HepG2 (cell line): ENCODE measurements around the gene TNC. TPM values are rescaled to one million over a fixed set of nuclear protein-coding genes. Genes with fewer than 3 reads are reported as not detected.

ENCODE experiments used
- ATAC-seq: fragments of 200-7000 bp; cut with Tn5 transposase; 3 replicates; pipeline ENCODE4 v1.9.1; 2020; ENCODE audit warnings: mild to moderate bottlenecking, moderate library complexity
- BruUV-seq: library from RNA; stranded (reverse); fragments of 400-500 nt; replicated peaks from 2 replicates; lab custom pipeline; 2021; lab: Mats Ljungman, UMichigan
- CTCF ChIA-PET: fragments of 300-600 bp; formaldehyde crosslinking; extraction: SDS; loops from one replicate; lab custom pipeline; 2021; ENCODE audit warnings: low total read pairs, inconsistent platforms, low intra/inter-chr PET ratio; lab: Yijun Ruan, JAX
- POLR2A ChIA-PET: fragments of 350-600 bp; sonication (Branson Sonifier 250); formaldehyde crosslinking; loops from one replicate; lab custom pipeline; 2020; ENCODE audit warnings: antibody characterized with exemption, inconsistent platforms; lab: Yijun Ruan, JAX
- DNase-seq: peaks from one replicate; pipeline ENCODE4 v3.0.0-alpha.2; 2015; ENCODE audit warnings: low spot score
- FAIRE-seq: peaks from 3 replicates; lab custom pipeline; 2011; peaks lifted over from hg19 to GRCh38; lab: Jason Lieb, UNC
- H2AFZ ChIP-seq: one replicate; pipeline ENCODE4 v1.6.1; 2011; ENCODE audit warnings: low read length, inconsistent platforms
- H3K27ac ChIP-seq: fragments of 300-600 bp; 3 replicates; pipeline ENCODE4 v1.8.0; 2011; ENCODE audit warnings: mixed run types, mild to moderate bottlenecking, mixed read lengths, low read length, inconsistent platforms; ENCODE audit not compliant: insufficient read depth; ENCODE audit errors: extremely low read length
- H3K27me3 ChIP-seq, 2 experiments: fragments of 200-600 bp in 1 of 2; 2 replicates in 1 of 2; 3 replicates in 1 of 2; pipeline versions ENCODE4 v1.6.0 to v1.8.0; 2011; ENCODE audit warnings: low read length in 2 of 2, mild to moderate bottlenecking in 2 of 2, moderate library complexity in 2 of 2, inconsistent platforms in 1 of 2; ENCODE audit not compliant: insufficient read depth in 2 of 2, control insufficient read depth in 1 of 2
- H3K36me3 ChIP-seq, 2 experiments: fragments of 200-600 bp in 1 of 2; replicated peaks in 1 of 2; 2 replicates in 1 of 2; 3 replicates in 1 of 2; pipeline versions ENCODE4 v1.5.1 to v1.8.0; 2011; ENCODE audit warnings: low read length in 2 of 2, inconsistent platforms in 1 of 2; ENCODE audit not compliant: insufficient read depth in 2 of 2, control insufficient read depth in 1 of 2
- H3K4me1 ChIP-seq: 2 replicates; pipeline ENCODE4 v1.5.1; 2012; ENCODE audit warnings: low read length, inconsistent platforms; ENCODE audit not compliant: insufficient read depth
- H3K4me2 ChIP-seq: 2 replicates; pipeline ENCODE4 v1.6.0; 2011; ENCODE audit warnings: low read depth, low read length, inconsistent platforms
- H3K4me3 ChIP-seq, 3 experiments: fragments of 200-600 bp in 1 of 3; sonication (generic), shearing (Covaris generic) in 1 of 3; replicated peaks in 1 of 3; 2 replicates each; pipeline ENCODE4 v1.5.1; 2011 to 2016; ENCODE audit warnings: low read length in 3 of 3, inconsistent platforms in 2 of 3, low read depth in 2 of 3, mild to moderate bottlenecking in 2 of 3, control low read depth in 1 of 3, mixed read lengths in 1 of 3; ENCODE audit not compliant: insufficient read depth in 1 of 3
- H3K79me2 ChIP-seq: one replicate; pipeline ENCODE4 v1.6.1; 2011; ENCODE audit warnings: low read length, inconsistent platforms; ENCODE audit not compliant: insufficient read depth
- H3K9ac ChIP-seq: 2 replicates; pipeline ENCODE4 v1.6.0; 2011; ENCODE audit warnings: mild to moderate bottlenecking, low read depth, low read length, inconsistent platforms; ENCODE audit not compliant: insufficient read depth
- H3K9me3 ChIP-seq: 2 replicates; pipeline ENCODE4 v1.5.1; 2012; ENCODE audit warnings: mild to moderate bottlenecking, low read length
- H4K20me1 ChIP-seq: 2 replicates; pipeline ENCODE4 v1.6.0; 2011; ENCODE audit warnings: inconsistent platforms, mild to moderate bottlenecking, low read length, moderate library complexity; ENCODE audit not compliant: insufficient read depth
- HNRNPLL ChIP-seq: fragments of 200-400 bp; formaldehyde crosslinking; IDR thresholded peaks from 2 replicates; pipeline ENCODE4 v1.6.1; 2017; ENCODE audit warnings: mild to moderate bottlenecking, low read depth, low read length; ENCODE audit not compliant: poor library complexity, severe bottlenecking
- KAT7 ChIP-seq: IDR thresholded peaks from 2 replicates; pipeline ENCODE4 v1.6.1; 2018; ENCODE audit warnings: borderline replicate concordance, missing compliant biosample characterization
- NAIF1 ChIP-seq: sonication (generic); formaldehyde crosslinking; IDR thresholded peaks from 2 replicates; pipeline ENCODE4 v1.5.0; 2020; ENCODE audit warnings: mild to moderate bottlenecking, missing genetic modification reagents, borderline replicate concordance
- SP4 ChIP-seq: sonication (generic); formaldehyde crosslinking; IDR thresholded peaks from 2 replicates; pipeline ENCODE4 v1.8.1; 2023; ENCODE audit warnings: mild to moderate bottlenecking, missing genetic modification reagents
- ZNF17 ChIP-seq: sonication (generic); formaldehyde crosslinking; IDR thresholded peaks from 2 replicates; pipeline ENCODE4 v1.5.0; 2020; ENCODE audit warnings: mild to moderate bottlenecking, missing genetic modification reagents
- WGBS: methylation state at CpG from one replicate; pipeline ENCODE4 v1.1.6; 2017; ENCODE audit warnings: low lambda C conversion rate; 5-methylcytosine and 5-hydroxymethylcytosine counted together
- in situ Hi-C: cut with HindIII; loops from 2 replicates; pipeline ENCODE4 v1.10.0; 2017; ENCODE audit warnings: low pct_unique_long_range_greater_than_20kb; ENCODE audit not compliant: extremely low pct_ligation_motif_present
- intact Hi-C: fragments of 100-400 bp; cut with micrococcal nuclease; formaldehyde crosslinking; loops from one replicate; pipeline ENCODE4 v1.10.0; 2022; ENCODE audit not compliant: unreplicated experiment
- polyA plus RNA-seq, 8 experiments: library from polyadenylated mRNA; depleted of rRNA in 3 of 8; stranded (reverse) in 7 of 8; unstranded in 1 of 8; fragments of >200 nt; fragmentation: Illumina TruSeq in 4 of 8; extraction: Trizol in 4 of 8; gene quantifications; 2 replicates each; pipeline versions ENCODE4 v1.2.1 to v1.2.3, GENCODE V29; 2011 to 2016; ENCODE audit warnings: low read depth in 4 of 8, missing spikeins in 1 of 8, mixed read lengths in 1 of 8; ENCODE audit not compliant: insufficient read depth in 1 of 8
- total RNA-seq, 5 experiments: library from RNA; depleted of rRNA; stranded (reverse); fragments of >200 nt; fragmentation: Illumina TruSeq; extraction: Trizol; gene quantifications; 2 replicates each; pipeline ENCODE4 v1.2.3, GENCODE V29; 2016; ENCODE audit warnings: low read depth in 1 of 5
- TF ChIP-seq, protein P1 (sequence below): sonication (generic); formaldehyde crosslinking; IDR thresholded peaks from 2 replicates; pipeline ENCODE4 v1.4.0; 2020; ENCODE audit warnings: mild to moderate bottlenecking, missing genetic modification reagents
- TF ChIP-seq, protein P2 (sequence below): sonication (generic); formaldehyde crosslinking; IDR thresholded peaks from 2 replicates; pipeline ENCODE4 v1.5.1; 2020; ENCODE audit warnings: missing genetic modification reagents, mild to moderate bottlenecking, borderline replicate concordance

Gene TNC
- total and polyA plus RNA-seq, 2 of the 13 experiments (the other 11 are each of a cell fraction or from before 2014, with no cell fraction given), result not detected

DNA sequence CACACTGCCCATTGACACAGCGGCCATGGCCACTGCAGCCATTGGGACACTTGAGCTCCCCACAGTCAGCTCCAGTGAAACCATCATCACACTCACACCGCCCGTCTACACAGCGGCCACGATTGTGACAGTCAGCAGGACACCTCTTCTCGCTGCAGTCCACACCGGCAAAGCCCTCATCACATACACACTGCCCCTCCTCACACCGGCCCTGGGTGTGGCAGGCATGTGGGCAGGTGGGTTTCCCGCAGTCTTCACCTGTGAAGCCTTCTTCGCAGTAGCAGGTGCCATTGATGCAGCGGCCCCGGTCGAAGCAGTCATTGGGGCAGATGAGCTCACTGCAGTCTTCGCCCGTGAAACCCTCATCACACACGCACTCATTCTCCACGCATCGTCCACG lies 31.5 kb downstream of the TNC start:
- H4K20me1 ChIP-seq, result no peaks in the 10 kb centered on the region
- no peak overlapping the region for H3K9ac ChIP-seq
- intact Hi-C loops, result no loop called here
- DNase-seq (no peak), ATAC-seq (no peak), FAIRE-seq (no peak)
- in situ Hi-C loops, result no loop called here
- ChIA-PET CTCF (no interaction called here), POLR2A (no interaction called here)
- no peak overlapping the region for H3K4me2 ChIP-seq
- no peaks in the 10 kb centered on the region for H3K79me2 ChIP-seq
- H3K9me3 ChIP-seq, result no peaks in the 10 kb centered on the region
- H3K36me3 ChIP-seq, result no peaks in the 10 kb centered on the region
- 73% methylated on average over 17 of the region's 19 CpGs for WGBS
- H3K27me3 ChIP-seq, result peaks cover 1 to 5% of the 10 kb centered on the region in 2 experiments; a peak in 3 of 5 replicates
- no TSS peak for BruUV-seq
- TF ChIP-seq SP4 (CRISPR knock-in tag), result no peak
- TF ChIP-seq NAIF1 (CRISPR knock-in tag), result no peak
- no peak for TF ChIP-seq KAT7
- TF ChIP-seq, protein P1, sequence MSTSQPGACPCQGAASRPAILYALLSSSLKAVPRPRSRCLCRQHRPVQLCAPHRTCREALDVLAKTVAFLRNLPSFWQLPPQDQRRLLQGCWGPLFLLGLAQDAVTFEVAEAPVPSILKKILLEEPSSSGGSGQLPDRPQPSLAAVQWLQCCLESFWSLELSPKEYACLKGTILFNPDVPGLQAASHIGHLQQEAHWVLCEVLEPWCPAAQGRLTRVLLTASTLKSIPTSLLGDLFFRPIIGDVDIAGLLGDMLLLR, result no peak
- TF ChIP-seq, protein P2, sequence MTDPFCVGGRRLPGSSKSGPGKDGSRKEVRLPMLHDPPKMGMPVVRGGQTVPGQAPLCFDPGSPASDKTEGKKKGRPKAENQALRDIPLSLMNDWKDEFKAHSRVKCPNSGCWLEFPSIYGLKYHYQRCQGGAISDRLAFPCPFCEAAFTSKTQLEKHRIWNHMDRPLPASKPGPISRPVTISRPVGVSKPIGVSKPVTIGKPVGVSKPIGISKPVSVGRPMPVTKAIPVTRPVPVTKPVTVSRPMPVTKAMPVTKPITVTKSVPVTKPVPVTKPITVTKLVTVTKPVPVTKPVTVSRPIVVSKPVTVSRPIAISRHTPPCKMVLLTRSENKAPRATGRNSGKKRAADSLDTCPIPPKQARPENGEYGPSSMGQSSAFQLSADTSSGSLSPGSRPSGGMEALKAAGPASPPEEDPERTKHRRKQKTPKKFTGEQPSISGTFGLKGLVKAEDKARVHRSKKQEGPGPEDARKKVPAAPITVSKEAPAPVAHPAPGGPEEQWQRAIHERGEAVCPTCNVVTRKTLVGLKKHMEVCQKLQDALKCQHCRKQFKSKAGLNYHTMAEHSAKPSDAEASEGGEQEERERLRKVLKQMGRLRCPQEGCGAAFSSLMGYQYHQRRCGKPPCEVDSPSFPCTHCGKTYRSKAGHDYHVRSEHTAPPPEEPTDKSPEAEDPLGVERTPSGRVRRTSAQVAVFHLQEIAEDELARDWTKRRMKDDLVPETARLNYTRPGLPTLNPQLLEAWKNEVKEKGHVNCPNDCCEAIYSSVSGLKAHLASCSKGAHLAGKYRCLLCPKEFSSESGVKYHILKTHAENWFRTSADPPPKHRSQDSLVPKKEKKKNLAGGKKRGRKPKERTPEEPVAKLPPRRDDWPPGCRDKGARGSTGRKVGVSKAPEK (CRISPR knock-in tag), result no peak
- TF ChIP-seq HNRNPLL, result no peak
- TF ChIP-seq ZNF17 (CRISPR knock-in tag), result no peak
- no peak overlapping the region for H3K27ac ChIP-seq
- no peak overlapping the region for H3K4me3 ChIP-seq
- no peak overlapping the region for H2AFZ ChIP-seq
- H3K4me1 ChIP-seq, result no peaks in the 10 kb centered on the region
